ENCODE results near the gene PDE2A.

Gene PDE2A

GRCh38 chr11:72634472-72635095 is 39.6 kb downstream of the PDE2A start:
- DNase-seq = no peak

GRCh38 chr11:72634016-72634415 is 40.2 kb downstream of the PDE2A start:
- DNase-seq = no peak

- DNase-seq = no peak
Observed at GRCh38 chr11:72633068-72633467, 41.2 kb downstream of the PDE2A start.

- DNase-seq = peak; percentile 19
Observed at GRCh38 chr11:72631806-72632731, 42.2 kb downstream of the PDE2A start.

GRCh38 chr11:72630104-72630852 is 43.9 kb downstream of the PDE2A start:
- peak; percentile 33 for DNase-seq

GRCh38 chr11:72629266-72629665 is 45.0 kb downstream of the PDE2A start:
- peak; percentile 30 for DNase-seq

GRCh38 chr11:72627594-72628281 is 46.5 kb downstream of the PDE2A start:
- DNase-seq = peak; percentile 45

GRCh38 chr11:72626414-72626936 is 47.7 kb downstream of the PDE2A start:
- no peak for DNase-seq

- DNase-seq = no peak
Observed at GRCh38 chr11:72625691-72626413, 48.4 kb downstream of the PDE2A start.

- no peak for DNase-seq
Observed at GRCh38 chr11:72624496-72625201, 49.6 kb downstream of the PDE2A start.

- no peak for DNase-seq
Observed at GRCh38 chr11:72623052-72623451, 51.2 kb downstream of the PDE2A start.

- DNase-seq = no peak
Observed at GRCh38 chr11:72621008-72621610, 53.1 kb downstream of the PDE2A start.

GRCh38 chr11:72618803-72619202 is 55.4 kb downstream of the PDE2A start:
- DNase-seq = no peak

GRCh38 chr11:72617080-72617762 is 57.0 kb downstream of the PDE2A start:
- no peak for DNase-seq

- no peak for DNase-seq
Observed at GRCh38 chr11:72616655-72617054, 57.6 kb downstream of the PDE2A start.

- DNase-seq = no peak
Observed at GRCh38 chr11:72615329-72615728, 58.9 kb downstream of the PDE2A start.

GRCh38 chr11:72614381-72614780 is 59.8 kb downstream of the PDE2A start:
- DNase-seq = no peak

GRCh38 chr11:72613977-72614376 is 60.2 kb downstream of the PDE2A start:
- peak; percentile 6 for DNase-seq

- DNase-seq = no peak
Observed at GRCh38 chr11:72613450-72613849, 60.8 kb downstream of the PDE2A start.

- DNase-seq = no peak
Observed at GRCh38 chr11:72609476-72609875, 64.7 kb downstream of the PDE2A start.

Measured in midbrain (tissue), 1 donor.